ENCODE measurements around the gene GRPEL2.

Gene GRPEL2

GRCh38 chr5:149319174-149319573 lies 26.1 kb upstream of the GRPEL2 start:
- DNase-seq (ENCODE audit: low read depth), result no peak
- TF ChIP-seq, protein P1, sequence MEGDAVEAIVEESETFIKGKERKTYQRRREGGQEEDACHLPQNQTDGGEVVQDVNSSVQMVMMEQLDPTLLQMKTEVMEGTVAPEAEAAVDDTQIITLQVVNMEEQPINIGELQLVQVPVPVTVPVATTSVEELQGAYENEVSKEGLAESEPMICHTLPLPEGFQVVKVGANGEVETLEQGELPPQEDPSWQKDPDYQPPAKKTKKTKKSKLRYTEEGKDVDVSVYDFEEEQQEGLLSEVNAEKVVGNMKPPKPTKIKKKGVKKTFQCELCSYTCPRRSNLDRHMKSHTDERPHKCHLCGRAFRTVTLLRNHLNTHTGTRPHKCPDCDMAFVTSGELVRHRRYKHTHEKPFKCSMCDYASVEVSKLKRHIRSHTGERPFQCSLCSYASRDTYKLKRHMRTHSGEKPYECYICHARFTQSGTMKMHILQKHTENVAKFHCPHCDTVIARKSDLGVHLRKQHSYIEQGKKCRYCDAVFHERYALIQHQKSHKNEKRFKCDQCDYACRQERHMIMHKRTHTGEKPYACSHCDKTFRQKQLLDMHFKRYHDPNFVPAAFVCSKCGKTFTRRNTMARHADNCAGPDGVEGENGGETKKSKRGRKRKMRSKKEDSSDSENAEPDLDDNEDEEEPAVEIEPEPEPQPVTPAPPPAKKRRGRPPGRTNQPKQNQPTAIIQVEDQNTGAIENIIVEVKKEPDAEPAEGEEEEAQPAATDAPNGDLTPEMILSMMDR (IDR thresholded peaks at IDR 0.05; ENCODE audit: control insufficient read depth, insufficient read depth, low read depth, low read length, missing control alignments), result no peak
- H3K4me3 ChIP-seq (ENCODE audit: control insufficient read depth, low read depth, low read length), result no peak overlapping the region

GRCh38 chr5:149320791-149321330 lies 24.4 kb upstream of the GRPEL2 start:
- no peak overlapping the region for H3K4me3 ChIP-seq (ENCODE audit: control insufficient read depth, low read depth, low read length)
- TF ChIP-seq, protein P1 (IDR thresholded peaks at IDR 0.05; ENCODE audit: control insufficient read depth, insufficient read depth, low read depth, low read length, missing control alignments), result no peak
- peak; percentile 84 for DNase-seq (ENCODE audit: low read depth)

GRCh38 chr5:149322518-149322917 lies 22.8 kb upstream of the GRPEL2 start:
- no peak for DNase-seq (ENCODE audit: low read depth)
- TF ChIP-seq, protein P1 (IDR thresholded peaks at IDR 0.05; ENCODE audit: control insufficient read depth, insufficient read depth, low read depth, low read length, missing control alignments), result no peak
- no peak overlapping the region for H3K4me3 ChIP-seq (ENCODE audit: control insufficient read depth, low read depth, low read length)

DNA sequence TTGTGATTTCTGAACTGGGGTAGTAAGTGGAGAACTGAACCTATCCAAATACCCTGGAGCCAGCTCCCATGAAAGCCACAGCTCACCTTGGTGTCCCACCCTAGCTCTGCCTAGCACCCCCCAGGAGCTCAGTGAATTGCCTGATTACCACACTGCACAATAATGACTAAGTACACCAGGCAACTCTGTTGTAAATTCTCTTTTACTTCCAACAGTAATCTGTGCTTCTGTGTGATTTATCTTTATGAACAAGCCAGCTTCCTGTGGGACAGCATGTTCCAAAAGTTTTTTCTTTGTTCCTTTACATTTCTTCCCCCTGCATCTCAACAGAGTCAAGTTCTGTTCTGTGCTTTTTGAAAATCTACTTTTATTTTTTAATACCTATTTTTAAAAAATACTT lies 22.1 kb upstream of the GRPEL2 start:
- TF ChIP-seq, protein P1 (IDR thresholded peaks at IDR 0.05; ENCODE audit: control insufficient read depth, insufficient read depth, low read depth, low read length, missing control alignments), result no peak
- H3K4me3 ChIP-seq (ENCODE audit: control insufficient read depth, low read depth, low read length), result no peak overlapping the region
- no peak for DNase-seq (ENCODE audit: low read depth)

DNA sequence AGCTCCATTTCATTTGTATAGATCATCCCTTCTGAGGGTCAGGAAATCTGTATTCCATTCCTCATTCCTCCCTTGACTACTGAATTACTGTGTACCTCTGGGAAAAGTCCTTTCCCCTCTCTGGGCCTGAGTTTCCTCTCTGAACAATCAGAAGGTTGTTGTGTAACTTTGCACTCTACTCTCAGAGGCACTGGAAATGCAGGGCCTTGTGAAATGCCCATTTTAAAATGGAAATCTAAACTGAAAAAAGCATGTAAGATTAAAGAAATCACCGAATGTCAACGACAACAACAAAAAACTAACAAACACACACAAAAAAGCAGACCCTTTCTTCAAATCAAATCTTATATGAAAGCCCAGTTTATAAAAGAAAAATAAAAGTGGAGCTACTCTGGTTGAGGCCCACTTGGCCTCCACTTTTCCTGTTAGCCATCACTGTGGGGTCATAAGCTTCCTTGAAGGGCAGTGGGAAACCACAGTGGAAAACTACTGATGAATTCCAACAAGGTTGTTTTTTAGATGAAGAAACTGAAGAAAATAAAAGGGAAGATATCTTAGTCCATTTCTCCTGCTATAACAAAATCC lies 21.6 kb upstream of the GRPEL2 start:
- no peak for DNase-seq (ENCODE audit: low read depth)
- TF ChIP-seq, protein P1 (IDR thresholded peaks at IDR 0.05; ENCODE audit: control insufficient read depth, insufficient read depth, low read depth, low read length, missing control alignments), result no peak
- no peak overlapping the region for H3K4me3 ChIP-seq (ENCODE audit: control insufficient read depth, low read depth, low read length)

- DNase-seq (ENCODE audit: low read depth), result no peak
- TF ChIP-seq, protein P1 (IDR thresholded peaks at IDR 0.05; ENCODE audit: control insufficient read depth, insufficient read depth, low read depth, low read length, missing control alignments), result no peak
- H3K4me3 ChIP-seq (ENCODE audit: control insufficient read depth, low read depth, low read length), result no peak overlapping the region
These were observed 20.7 kb upstream of the GRPEL2 start for GRCh38 chr5:149324641-149325040.
